Esophagus squamous epithelium (tissue), 5 donors: ENCODE data around the gene ATXN1. TPM values are rescaled to one million over a fixed set of nuclear protein-coding genes. Genes with fewer than 3 reads are reported as not detected.

Experiments used
- DNase-seq: peaks from one replicate; lab custom pipeline; 2025; lab: John Stamatoyannopoulos, UW
- H3K27ac ChIP-seq, 4 donors: fragments of 200-600 bp; sonication (generic); one replicate each; pipeline ENCODE4 v1.5.1; 2016 to 2019; ENCODE audit warnings: mild to moderate bottlenecking in 1 of 4
- H3K27me3 ChIP-seq, 4 donors: fragments of 200-600 bp; sonication (generic); 1 replicate in 3 of 4; 2 replicates in 1 of 4; pipeline versions ENCODE4 v1.5.1 to v1.6.0; 2017 to 2021; ENCODE audit warnings: antibody characterized with exemption in 1 of 4
- H3K36me3 ChIP-seq, 3 donors: fragments of 200-600 bp; sonication (generic); one replicate each; pipeline ENCODE4 v1.5.1; 2016 to 2019
- H3K4me1 ChIP-seq, 3 donors: fragments of 200-600 bp; sonication (generic); one replicate each; pipeline ENCODE4 v1.5.1; 2017 to 2019
- H3K4me3 ChIP-seq, 4 donors: fragments of 200-600 bp; sonication (generic); 1 replicate in 3 of 4; 2 replicates in 1 of 4; pipeline ENCODE4 v1.5.1; 2016 to 2019; ENCODE audit warnings: mild to moderate bottlenecking in 2 of 4, moderate library complexity in 1 of 4
- H3K9me3 ChIP-seq, 3 donors: fragments of 200-600 bp; sonication (generic); one replicate each; pipeline ENCODE4 v1.5.1; 2016 to 2019
- POLR2A ChIP-seq, 4 donors: fragments of 450-650 bp; IDR thresholded peaks; one replicate each; pipeline ENCODE4 v1.6.1; 2017; ENCODE audit warnings: antibody characterized with exemption in 4 of 4, mild to moderate bottlenecking in 4 of 4, moderate library complexity in 3 of 4
- WGBS, 2 donors: methylation state at CpG; one replicate each; pipeline ENCODE4 v1.1.5; 2018; 5-methylcytosine and 5-hydroxymethylcytosine counted together
- intact Hi-C: fragments of 100-400 bp; cut with DNase I; formaldehyde crosslinking; loops from one replicate; pipeline ENCODE4 v1.15.0; 2022
- total RNA-seq, 4 donors: library from RNA; depleted of rRNA; stranded (reverse); fragments of >200 nt; gene quantifications; one replicate each; pipeline ENCODE4 v1.1.0, GENCODE V29; 2016
- TF ChIP-seq, protein P1 (sequence below), 6 experiments: fragments of 450-650 bp in 4 of 6; fragments of 200-600 bp in 2 of 6; sonication (generic) in 2 of 6; IDR thresholded peaks; one replicate each; pipeline ENCODE4 v1.5.1; 2016 to 2019; ENCODE audit warnings: antibody characterized with exemption in 6 of 6, mild to moderate bottlenecking in 4 of 6, moderate library complexity in 4 of 6
- donor health status: DM: yes; HTN: yes; CAD: no.

ATXN1 gene
- total RNA-seq, 4 donors from 2014 or later = 17.5 to 50.5 (median 28.5) TPM

DNA sequence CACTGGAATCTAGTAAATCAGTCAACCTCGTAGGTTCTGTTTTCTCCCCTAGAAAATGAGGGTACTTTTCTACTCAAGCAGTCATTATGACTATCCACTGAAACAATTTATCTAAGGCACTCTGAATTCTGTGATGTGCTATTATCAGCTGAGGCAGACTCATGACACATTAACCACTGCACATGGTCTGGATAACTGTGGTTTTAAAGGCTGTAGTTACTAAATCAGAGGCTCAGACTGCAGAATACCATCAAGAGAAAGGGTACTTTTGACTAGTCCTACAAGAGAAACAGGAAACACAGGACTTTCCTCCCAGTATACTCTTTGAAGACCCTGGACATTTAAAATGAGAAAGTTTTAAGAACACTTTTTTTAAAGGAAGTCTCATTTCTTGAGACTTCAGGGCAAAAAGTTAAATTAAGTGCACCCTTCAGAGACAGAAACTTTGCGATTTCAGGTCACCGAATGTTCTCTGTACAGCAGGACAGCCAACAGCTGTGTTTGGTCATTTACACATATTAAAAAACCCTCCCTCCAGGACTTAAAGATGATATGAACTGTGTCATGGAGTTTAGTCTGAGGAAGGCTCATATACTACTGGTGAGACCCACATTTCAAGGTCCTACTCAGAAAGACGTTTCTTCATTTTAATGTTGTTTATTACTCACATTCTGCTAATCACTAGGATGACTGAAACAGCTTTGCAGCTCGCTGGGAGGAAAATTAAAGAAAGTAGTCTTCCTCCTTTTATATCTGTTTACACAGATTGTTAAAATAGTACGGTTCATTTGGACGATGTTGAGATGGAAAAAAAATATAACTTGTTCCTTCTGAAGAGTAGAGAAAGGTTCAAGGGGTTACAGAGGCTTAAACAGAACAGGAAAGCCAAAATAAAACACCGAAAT lies 19.9 kb downstream of the ATXN1 start:
- WGBS, 2 donors = 48 to 66% methylated on average over 8 of the region's 8 CpGs
- Histone ChIP-seq H3K4me3 (no peak overlapping the region), H3K27me3 (no peaks in the 10 kb centered on the region), H3K9me3 (no peaks in the 10 kb centered on the region), H3K36me3 (peaks cover 0 to 22% (median 0%) of the 10 kb centered on the region in 3 donors), H3K27ac (peak overlapping the region in 2 of 4 donors; percentile 29 to 51), H3K4me1 (peaks cover 8 to 92% (median 37%) of the 10 kb centered on the region in 3 donors)
- DNase-seq = no peak
- intact Hi-C loops = no loop called here
- TF ChIP-seq, protein P1, sequence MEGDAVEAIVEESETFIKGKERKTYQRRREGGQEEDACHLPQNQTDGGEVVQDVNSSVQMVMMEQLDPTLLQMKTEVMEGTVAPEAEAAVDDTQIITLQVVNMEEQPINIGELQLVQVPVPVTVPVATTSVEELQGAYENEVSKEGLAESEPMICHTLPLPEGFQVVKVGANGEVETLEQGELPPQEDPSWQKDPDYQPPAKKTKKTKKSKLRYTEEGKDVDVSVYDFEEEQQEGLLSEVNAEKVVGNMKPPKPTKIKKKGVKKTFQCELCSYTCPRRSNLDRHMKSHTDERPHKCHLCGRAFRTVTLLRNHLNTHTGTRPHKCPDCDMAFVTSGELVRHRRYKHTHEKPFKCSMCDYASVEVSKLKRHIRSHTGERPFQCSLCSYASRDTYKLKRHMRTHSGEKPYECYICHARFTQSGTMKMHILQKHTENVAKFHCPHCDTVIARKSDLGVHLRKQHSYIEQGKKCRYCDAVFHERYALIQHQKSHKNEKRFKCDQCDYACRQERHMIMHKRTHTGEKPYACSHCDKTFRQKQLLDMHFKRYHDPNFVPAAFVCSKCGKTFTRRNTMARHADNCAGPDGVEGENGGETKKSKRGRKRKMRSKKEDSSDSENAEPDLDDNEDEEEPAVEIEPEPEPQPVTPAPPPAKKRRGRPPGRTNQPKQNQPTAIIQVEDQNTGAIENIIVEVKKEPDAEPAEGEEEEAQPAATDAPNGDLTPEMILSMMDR (IDR thresholded peaks at IDR 0.05) = no peak
- no peak for TF ChIP-seq POLR2A (IDR thresholded peaks at IDR 0.05)

DNA sequence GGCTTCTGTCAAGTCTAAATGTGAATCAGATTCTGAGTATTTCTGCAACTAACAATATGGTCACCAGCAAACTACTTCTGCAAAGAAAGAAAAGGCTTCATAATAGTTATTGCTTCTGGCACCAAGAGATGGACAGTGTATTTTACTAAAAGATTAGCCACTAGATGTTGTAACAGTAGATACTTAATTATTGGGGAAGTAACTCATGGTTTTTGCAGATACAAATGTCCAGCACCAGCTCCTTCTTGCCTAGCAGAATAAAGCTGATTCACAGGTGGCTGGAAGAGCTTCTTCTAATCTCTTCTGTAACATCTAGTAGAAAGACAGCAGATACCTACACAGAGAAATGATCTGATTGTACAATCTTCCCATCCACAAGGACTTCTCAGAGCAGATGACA lies 21.2 kb downstream of the ATXN1 start:
- peaks cover 0 to 22% (median 0%) of the 10 kb centered on the region in 3 donors for H3K36me3 ChIP-seq
- H3K4me1 ChIP-seq = peaks cover 8 to 94% (median 39%) of the 10 kb centered on the region in 3 donors
- H3K4me3 ChIP-seq = no peak overlapping the region
- peak overlapping the region in 3 of 4 donors; percentile 42 to 71 (median 55) for H3K27ac ChIP-seq
- H3K9me3 ChIP-seq = no peaks in the 10 kb centered on the region
- intact Hi-C loops = no loop called here
- no peak for DNase-seq
- TF ChIP-seq POLR2A (IDR thresholded peaks at IDR 0.05) = no peak
- TF ChIP-seq, protein P1 (IDR thresholded peaks at IDR 0.05) = no peak
- H3K27me3 ChIP-seq = no peaks in the 10 kb centered on the region

DNA sequence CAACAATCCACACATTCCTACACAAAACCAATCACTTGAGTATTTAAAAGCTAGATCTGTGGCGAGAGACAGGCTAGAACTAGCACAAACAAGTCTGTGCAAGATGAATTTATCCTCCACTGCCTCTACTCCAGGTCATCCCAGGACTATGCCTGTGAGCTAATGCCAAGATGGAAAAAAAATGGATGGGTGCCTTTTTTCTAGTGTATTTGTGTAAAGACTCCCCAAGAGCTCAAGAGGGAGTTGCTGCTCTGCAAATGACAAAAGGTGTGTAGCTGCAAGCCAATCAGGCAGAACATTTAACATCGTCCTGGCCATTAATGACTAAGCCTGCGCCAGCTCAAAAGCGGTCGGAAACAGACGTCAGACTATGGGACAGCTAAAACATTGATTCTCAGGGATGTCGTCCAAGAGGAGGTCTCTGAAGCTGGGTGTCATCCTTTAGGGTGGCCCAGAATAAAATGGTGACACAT lies 21.9 kb downstream of the ATXN1 start:
- intact Hi-C loops = no loop called here
- Histone ChIP-seq H3K36me3 (peaks cover 0 to 22% (median 0%) of the 10 kb centered on the region in 3 donors), H3K27me3 (no peaks in the 10 kb centered on the region), H3K9me3 (no peaks in the 10 kb centered on the region), H3K4me3 (no peak overlapping the region), H3K4me1 (peaks cover 8 to 97% (median 39%) of the 10 kb centered on the region in 3 donors), H3K27ac (peak overlapping the region in 3 of 4 donors; percentile 42 to 71 (median 55))
- DNase-seq = no peak
- 53 to 59% methylated on average over 4 to 7 of the region's 7 CpGs for WGBS, 2 donors
- TF ChIP-seq, protein P1 (IDR thresholded peaks at IDR 0.05) = peak in 5 of 6 experiments; percentile 21 to 56 (median 31)
- no peak for TF ChIP-seq POLR2A (IDR thresholded peaks at IDR 0.05)

DNA sequence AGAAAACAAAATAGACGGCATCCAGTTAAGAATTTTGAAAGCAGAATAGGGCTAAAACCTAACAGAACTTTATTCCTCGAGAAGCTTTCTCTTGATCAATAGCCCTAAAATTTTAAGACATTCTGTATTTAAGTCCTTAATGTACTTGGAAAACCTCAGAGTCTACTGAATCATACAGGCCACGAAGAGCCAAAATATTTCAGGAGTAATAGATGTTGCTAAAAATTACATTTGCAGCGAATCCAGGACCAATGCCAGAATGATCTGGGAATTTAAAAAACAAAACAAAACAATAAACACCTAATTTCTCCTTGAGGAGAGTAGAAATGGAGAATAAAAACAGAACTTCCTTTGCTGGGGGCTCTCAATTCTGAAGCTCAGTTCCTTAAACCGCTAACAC lies 23.3 kb downstream of the ATXN1 start:
- Histone ChIP-seq H3K36me3 (peaks cover 0 to 29% (median 0%) of the 10 kb centered on the region in 3 donors), H3K27ac (peak overlapping the region in 2 of 4 donors; percentile 57 to 71), H3K4me1 (peaks cover 8 to 84% (median 34%) of the 10 kb centered on the region in 3 donors), H3K4me3 (no peak overlapping the region), H3K27me3 (no peaks in the 10 kb centered on the region), H3K9me3 (no peaks in the 10 kb centered on the region)
- 74 to 79% methylated on average over 5 of the region's 5 CpGs for WGBS, 2 donors
- intact Hi-C loops = no loop called here
- DNase-seq = no peak
- TF ChIP-seq, protein P1 (IDR thresholded peaks at IDR 0.05) = no peak
- TF ChIP-seq POLR2A (IDR thresholded peaks at IDR 0.05) = no peak
